Esophagus squamous epithelium (tissue), 5 donors: ENCODE measurements around the gene DCAKD. TPM values are rescaled to one million over a fixed set of nuclear protein-coding genes. Genes with fewer than 3 reads are reported as not detected.

Source experiments
- DNase-seq: peaks from one replicate; lab custom pipeline; 2025; lab: John Stamatoyannopoulos, UW
- H3K27ac ChIP-seq, 4 donors: fragments of 200-600 bp; sonication (generic); one replicate each; pipeline ENCODE4 v1.5.1; 2016 to 2019; ENCODE audit warnings: mild to moderate bottlenecking in 1 of 4
- H3K27me3 ChIP-seq, 4 donors: fragments of 200-600 bp; sonication (generic); 1 replicate in 3 of 4; 2 replicates in 1 of 4; pipeline versions ENCODE4 v1.5.1 to v1.6.0; 2017 to 2021; ENCODE audit warnings: antibody characterized with exemption in 1 of 4
- H3K36me3 ChIP-seq, 3 donors: fragments of 200-600 bp; sonication (generic); one replicate each; pipeline ENCODE4 v1.5.1; 2016 to 2019
- H3K4me1 ChIP-seq, 3 donors: fragments of 200-600 bp; sonication (generic); one replicate each; pipeline ENCODE4 v1.5.1; 2017 to 2019
- H3K4me3 ChIP-seq, 4 donors: fragments of 200-600 bp; sonication (generic); 1 replicate in 3 of 4; 2 replicates in 1 of 4; pipeline ENCODE4 v1.5.1; 2016 to 2019; ENCODE audit warnings: mild to moderate bottlenecking in 2 of 4, moderate library complexity in 1 of 4
- H3K9me3 ChIP-seq, 3 donors: fragments of 200-600 bp; sonication (generic); one replicate each; pipeline ENCODE4 v1.5.1; 2016 to 2019
- POLR2A ChIP-seq, 4 donors: fragments of 450-650 bp; IDR thresholded peaks; one replicate each; pipeline ENCODE4 v1.6.1; 2017; ENCODE audit warnings: antibody characterized with exemption in 4 of 4, mild to moderate bottlenecking in 4 of 4, moderate library complexity in 3 of 4
- WGBS, 2 donors: methylation state at CpG; one replicate each; pipeline ENCODE4 v1.1.5; 2018; 5-methylcytosine and 5-hydroxymethylcytosine counted together
- intact Hi-C: fragments of 100-400 bp; cut with DNase I; formaldehyde crosslinking; loops from one replicate; pipeline ENCODE4 v1.15.0; 2022
- total RNA-seq, 4 donors: library from RNA; depleted of rRNA; stranded (reverse); fragments of >200 nt; gene quantifications; one replicate each; pipeline ENCODE4 v1.1.0, GENCODE V29; 2016
- TF ChIP-seq, protein P1 (sequence below), 6 experiments: fragments of 450-650 bp in 4 of 6; fragments of 200-600 bp in 2 of 6; sonication (generic) in 2 of 6; IDR thresholded peaks; one replicate each; pipeline ENCODE4 v1.5.1; 2016 to 2019; ENCODE audit warnings: antibody characterized with exemption in 6 of 6, mild to moderate bottlenecking in 4 of 6, moderate library complexity in 4 of 6
- donor health status: DM: yes; HTN: yes; CAD: no.

The DCAKD gene
- total RNA-seq, 4 donors from 2014 or later, result 23.8 to 44.1 (median 34.7) TPM

GRCh38 chr17:45022655-45023339 is 28.6 kb downstream of the DCAKD start:
- H3K4me3 ChIP-seq, result no peak overlapping the region
- peaks cover 0 to 12% (median 0%) of the 10 kb centered on the region in 4 donors for H3K27me3 ChIP-seq
- DNase-seq, result no peak
- H3K36me3 ChIP-seq, result peaks cover 0 to 37% (median 0%) of the 10 kb centered on the region in 3 donors
- intact Hi-C loops, result loop anchor here (5.0 kb wide), 1 partner anchor 100 kb away; no protein-coding TSS in a partner anchor
- H3K4me1 ChIP-seq, result peaks cover 32 to 55% (median 36%) of the 10 kb centered on the region in 3 donors
- 20 to 57% methylated on average over 1 to 9 of the region's 13 CpGs for WGBS, 2 donors
- H3K9me3 ChIP-seq, result no peaks in the 10 kb centered on the region
- no peak for TF ChIP-seq POLR2A (IDR thresholded peaks at IDR 0.05)
- TF ChIP-seq, protein P1, sequence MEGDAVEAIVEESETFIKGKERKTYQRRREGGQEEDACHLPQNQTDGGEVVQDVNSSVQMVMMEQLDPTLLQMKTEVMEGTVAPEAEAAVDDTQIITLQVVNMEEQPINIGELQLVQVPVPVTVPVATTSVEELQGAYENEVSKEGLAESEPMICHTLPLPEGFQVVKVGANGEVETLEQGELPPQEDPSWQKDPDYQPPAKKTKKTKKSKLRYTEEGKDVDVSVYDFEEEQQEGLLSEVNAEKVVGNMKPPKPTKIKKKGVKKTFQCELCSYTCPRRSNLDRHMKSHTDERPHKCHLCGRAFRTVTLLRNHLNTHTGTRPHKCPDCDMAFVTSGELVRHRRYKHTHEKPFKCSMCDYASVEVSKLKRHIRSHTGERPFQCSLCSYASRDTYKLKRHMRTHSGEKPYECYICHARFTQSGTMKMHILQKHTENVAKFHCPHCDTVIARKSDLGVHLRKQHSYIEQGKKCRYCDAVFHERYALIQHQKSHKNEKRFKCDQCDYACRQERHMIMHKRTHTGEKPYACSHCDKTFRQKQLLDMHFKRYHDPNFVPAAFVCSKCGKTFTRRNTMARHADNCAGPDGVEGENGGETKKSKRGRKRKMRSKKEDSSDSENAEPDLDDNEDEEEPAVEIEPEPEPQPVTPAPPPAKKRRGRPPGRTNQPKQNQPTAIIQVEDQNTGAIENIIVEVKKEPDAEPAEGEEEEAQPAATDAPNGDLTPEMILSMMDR (IDR thresholded peaks at IDR 0.05), result no peak
- peak overlapping the region; percentile 67 to 90 (median 80) for H3K27ac ChIP-seq

DNA sequence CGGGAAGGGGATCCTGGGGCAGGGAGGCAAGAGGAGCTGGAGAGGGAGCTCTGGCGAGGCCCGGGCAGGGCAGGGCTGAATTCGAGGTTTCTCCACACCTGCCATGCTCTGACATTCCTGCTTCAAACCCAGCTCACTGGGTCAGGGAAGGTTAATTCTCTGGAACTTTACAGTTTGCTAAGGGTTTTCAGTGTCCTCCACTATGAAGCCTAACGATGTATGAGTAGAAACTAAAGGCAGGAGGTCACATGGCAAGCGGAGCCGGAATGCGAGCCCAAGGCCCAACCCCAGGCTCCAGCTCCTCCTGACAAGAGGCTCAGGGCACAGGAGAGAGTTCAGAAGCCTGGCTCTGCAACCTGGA is 29.2 kb downstream of the DCAKD start:
- no peak for TF ChIP-seq POLR2A (IDR thresholded peaks at IDR 0.05)
- TF ChIP-seq, protein P1 (IDR thresholded peaks at IDR 0.05), result no peak
- Histone ChIP-seq H3K27me3 (peaks cover 0 to 12% (median 0%) of the 10 kb centered on the region in 4 donors), H3K4me3 (peak overlapping the region; percentile 30 to 64 (median 41)), H3K9me3 (no peaks in the 10 kb centered on the region), H3K27ac (peak overlapping the region; percentile 67 to 90 (median 80)), H3K36me3 (peaks cover 0 to 32% (median 0%) of the 10 kb centered on the region in 3 donors), H3K4me1 (peaks cover 32 to 56% (median 36%) of the 10 kb centered on the region in 3 donors)
- no peak for DNase-seq
- 62 to 64% methylated on average over 3 to 6 of the region's 8 CpGs for WGBS, 2 donors
- intact Hi-C loops, result loop anchor here (5.0 kb wide), 1 partner anchor 100 kb away; no protein-coding TSS in a partner anchor

- intact Hi-C loops, result loop anchor here (5.0 kb wide), 1 partner anchor 99 kb away; no protein-coding TSS in a partner anchor
- DNase-seq, result no peak
- peaks cover 0 to 27% (median 0%) of the 10 kb centered on the region in 3 donors for H3K36me3 ChIP-seq
- peak overlapping the region; percentile 67 to 90 (median 80) for H3K27ac ChIP-seq
- WGBS, 2 donors, result 25 to 33% methylated on average over 1 to 2 of the region's 57 CpGs
- H3K4me3 ChIP-seq, result peak overlapping the region; percentile 30 to 64 (median 41)
- peaks cover 0 to 12% (median 0%) of the 10 kb centered on the region in 4 donors for H3K27me3 ChIP-seq
- peaks cover 32 to 58% (median 36%) of the 10 kb centered on the region in 3 donors for H3K4me1 ChIP-seq
- TF ChIP-seq, protein P1 (IDR thresholded peaks at IDR 0.05), result peak; percentile 73 to 98 (median 94)
- TF ChIP-seq POLR2A (IDR thresholded peaks at IDR 0.05), result no peak
- no peaks in the 10 kb centered on the region for H3K9me3 ChIP-seq
Measured at GRCh38 chr17:45021607-45022287, 29.7 kb downstream of the DCAKD start.

GRCh38 chr17:45020354-45021138 is 30.9 kb downstream of the DCAKD start:
- WGBS, 2 donors, result 29 to 61% methylated on average over 10 to 12 of the region's 17 CpGs
- H3K4me3 ChIP-seq, result no peak overlapping the region
- peak overlapping the region in 3 of 4 donors; percentile 76 to 90 (median 83) for H3K27ac ChIP-seq
- no peaks in the 10 kb centered on the region for H3K9me3 ChIP-seq
- intact Hi-C loops, result loop anchor here (5.0 kb wide), 1 partner anchor 98 kb away; no protein-coding TSS in a partner anchor
- H3K4me1 ChIP-seq, result peaks cover 32 to 65% (median 36%) of the 10 kb centered on the region in 3 donors
- no peak for TF ChIP-seq POLR2A (IDR thresholded peaks at IDR 0.05)
- TF ChIP-seq, protein P1 (IDR thresholded peaks at IDR 0.05), result no peak
- peaks cover 0 to 20% (median 0%) of the 10 kb centered on the region in 3 donors for H3K36me3 ChIP-seq
- no peak for DNase-seq
- peaks cover 0 to 12% (median 0%) of the 10 kb centered on the region in 4 donors for H3K27me3 ChIP-seq
